Right lobe of liver (tissue), 4 donors: ENCODE results near the gene ASPHD1.

Experiments
- POLR2A ChIP-seq: fragments of 450-650 bp; IDR thresholded peaks from one replicate; pipeline ENCODE4 v1.6.1; 2017; ENCODE audit warnings: antibody characterized with exemption, mild to moderate bottlenecking
- TF ChIP-seq, protein P1 (sequence below), 4 donors: fragments of 200-600 bp in 3 of 4; fragments of 450-650 bp in 1 of 4; IDR thresholded peaks; one replicate each; pipeline versions ENCODE4 v1.5.1 to v1.8.0; 2016 to 2022; ENCODE audit warnings: antibody characterized with exemption in 4 of 4, mild to moderate bottlenecking in 2 of 4
- donor health status: DM: no; HTN: no; CAD: no.
- donor health status: DM: no; HTN: no; CAD: no.
- donor health status: DM: no; HTN: yes; CAD: no.

GRCh38 chr16:29876594-29877249 is 23.6 kb upstream of the ASPHD1 start:
- TF ChIP-seq POLR2A, result no peak
- TF ChIP-seq, protein P1, sequence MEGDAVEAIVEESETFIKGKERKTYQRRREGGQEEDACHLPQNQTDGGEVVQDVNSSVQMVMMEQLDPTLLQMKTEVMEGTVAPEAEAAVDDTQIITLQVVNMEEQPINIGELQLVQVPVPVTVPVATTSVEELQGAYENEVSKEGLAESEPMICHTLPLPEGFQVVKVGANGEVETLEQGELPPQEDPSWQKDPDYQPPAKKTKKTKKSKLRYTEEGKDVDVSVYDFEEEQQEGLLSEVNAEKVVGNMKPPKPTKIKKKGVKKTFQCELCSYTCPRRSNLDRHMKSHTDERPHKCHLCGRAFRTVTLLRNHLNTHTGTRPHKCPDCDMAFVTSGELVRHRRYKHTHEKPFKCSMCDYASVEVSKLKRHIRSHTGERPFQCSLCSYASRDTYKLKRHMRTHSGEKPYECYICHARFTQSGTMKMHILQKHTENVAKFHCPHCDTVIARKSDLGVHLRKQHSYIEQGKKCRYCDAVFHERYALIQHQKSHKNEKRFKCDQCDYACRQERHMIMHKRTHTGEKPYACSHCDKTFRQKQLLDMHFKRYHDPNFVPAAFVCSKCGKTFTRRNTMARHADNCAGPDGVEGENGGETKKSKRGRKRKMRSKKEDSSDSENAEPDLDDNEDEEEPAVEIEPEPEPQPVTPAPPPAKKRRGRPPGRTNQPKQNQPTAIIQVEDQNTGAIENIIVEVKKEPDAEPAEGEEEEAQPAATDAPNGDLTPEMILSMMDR (IDR thresholded peaks at IDR 0.05), result no peak
